ENCODE data around the gene ALX4.

GRCh38 chr11:44212128-44212527, 97.8 kb downstream of the ALX4 start:
- no peak for TF ChIP-seq POLR2A (IDR thresholded peaks at IDR 0.05; ENCODE audit: low read length)
- TF ChIP-seq GATA1 (IDR thresholded peaks at IDR 0.05; ENCODE audit: low read depth, low read length) = no peak

All from erythroblast (primary cell).